HG02973 (cell line): ENCODE data around the gene AADACL4.
"Not testable (repeated sequence)": the region's sequence is repeated elsewhere in the genome, so short reads cannot be mapped to it uniquely, and the experiment has no call there.

ENCODE experiments used
- ATAC-seq: cut with Tn5 transposase; IDR thresholded peaks from one replicate; pipeline ENCODE4 v1.9.1; 2021; ENCODE audit warnings: moderate library complexity; ENCODE audit not compliant: unreplicated experiment

The AADACL4 gene

DNA sequence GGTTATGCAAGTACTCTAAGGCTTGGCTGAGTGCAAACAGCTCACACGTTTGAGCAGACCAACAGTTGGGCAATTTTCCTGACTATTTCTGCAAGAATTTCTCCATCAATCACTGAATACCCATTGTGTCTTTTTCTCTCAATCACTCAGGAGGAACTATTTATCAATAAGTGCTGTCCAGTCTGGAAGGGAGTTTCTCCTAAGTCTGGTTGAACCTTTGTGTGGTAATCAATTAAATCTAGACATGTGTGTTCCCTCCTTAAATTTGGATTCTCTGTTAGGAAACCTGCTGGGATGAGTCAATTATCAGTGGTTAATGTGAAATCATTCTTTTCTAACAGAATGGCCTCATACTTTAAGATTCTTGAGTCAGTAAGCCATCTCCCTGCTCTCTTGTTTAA is 65.2 kb downstream of the AADACL4 start:
- ATAC-seq, result no peak

DNA sequence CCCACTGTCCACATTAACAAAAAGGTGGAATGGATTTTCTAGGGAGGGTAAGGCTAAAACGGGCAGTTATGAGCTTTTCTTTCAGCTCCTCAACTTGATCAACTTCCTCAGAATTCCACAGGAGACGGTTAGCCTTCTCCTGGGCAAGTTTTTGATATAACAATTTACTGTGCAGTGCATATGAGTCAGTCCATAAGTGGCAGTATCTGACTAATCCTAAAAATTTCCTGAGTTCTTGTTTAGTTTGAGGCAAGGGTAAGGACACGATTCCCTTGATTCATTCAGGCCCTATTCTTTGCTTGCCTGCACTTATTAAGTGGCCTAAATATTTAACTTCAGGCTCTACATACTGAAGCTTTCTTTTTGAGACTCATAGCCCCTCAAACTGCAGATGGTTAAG is 65.8 kb downstream of the AADACL4 start:
- ATAC-seq, result no peak

DNA sequence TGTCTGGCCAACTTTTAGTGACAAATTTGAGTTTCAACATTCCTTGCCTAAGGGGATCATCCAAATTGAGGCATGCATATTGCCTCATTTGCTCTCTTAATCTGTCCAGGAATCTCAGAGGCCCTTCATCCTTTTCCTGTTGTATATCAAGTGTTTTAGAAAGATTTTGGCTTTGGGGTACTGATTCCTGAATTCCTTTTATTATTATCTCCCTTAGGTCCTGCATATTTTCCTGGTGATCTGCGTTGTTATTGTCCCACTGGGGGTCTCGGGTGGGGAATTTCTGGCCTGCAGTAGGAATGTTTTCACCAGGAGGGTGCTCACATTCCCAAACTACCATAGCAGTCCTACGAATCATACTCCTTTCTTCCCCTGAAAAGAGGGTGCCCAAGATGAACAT is 67.7 kb downstream of the AADACL4 start:
- no peak for ATAC-seq

DNA sequence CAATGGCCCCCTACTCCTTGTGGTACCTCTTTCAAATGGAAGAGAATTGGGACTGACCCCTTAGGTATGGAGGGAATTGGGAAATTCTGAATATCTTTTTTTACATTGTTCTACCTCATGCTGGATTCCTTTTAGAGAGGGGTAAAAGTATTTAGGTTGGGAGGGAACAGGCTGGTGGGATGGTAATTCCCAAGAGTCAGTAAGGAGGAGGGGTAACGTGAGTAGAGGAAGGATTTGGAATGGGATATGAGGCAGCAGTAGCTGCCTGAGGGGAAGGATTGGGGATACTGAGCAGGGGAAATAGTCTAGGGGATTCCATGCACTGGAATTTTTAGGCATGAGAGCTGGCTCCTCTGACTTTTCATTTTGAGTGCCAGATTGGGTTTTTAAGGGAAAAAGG is 68.2 kb downstream of the AADACL4 start:
- ATAC-seq, result no peak

DNA sequence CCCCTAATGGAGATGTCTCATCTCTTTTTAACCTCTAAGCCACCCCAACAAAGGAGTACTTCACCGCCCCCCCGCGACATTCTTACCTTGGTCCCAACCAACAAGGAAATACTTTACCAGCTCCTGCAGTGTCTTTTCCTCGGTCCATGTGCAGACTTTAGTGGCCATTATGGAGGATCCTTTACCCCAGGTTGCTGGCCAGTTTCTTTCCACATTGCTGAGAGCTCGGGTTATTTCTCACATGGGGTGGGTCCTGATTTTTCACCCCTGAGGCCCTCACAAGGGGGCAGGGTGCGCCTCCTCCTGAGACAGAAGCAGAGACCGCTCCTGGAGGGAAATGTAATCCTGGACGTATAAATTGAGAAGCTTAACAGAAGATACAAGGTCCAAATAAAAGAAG is 69.0 kb downstream of the AADACL4 start:
- no peak for ATAC-seq

GRCh38 chr1:12713651-12714050 is 69.8 kb downstream of the AADACL4 start:
- not testable (repeated sequence) for ATAC-seq

DNA sequence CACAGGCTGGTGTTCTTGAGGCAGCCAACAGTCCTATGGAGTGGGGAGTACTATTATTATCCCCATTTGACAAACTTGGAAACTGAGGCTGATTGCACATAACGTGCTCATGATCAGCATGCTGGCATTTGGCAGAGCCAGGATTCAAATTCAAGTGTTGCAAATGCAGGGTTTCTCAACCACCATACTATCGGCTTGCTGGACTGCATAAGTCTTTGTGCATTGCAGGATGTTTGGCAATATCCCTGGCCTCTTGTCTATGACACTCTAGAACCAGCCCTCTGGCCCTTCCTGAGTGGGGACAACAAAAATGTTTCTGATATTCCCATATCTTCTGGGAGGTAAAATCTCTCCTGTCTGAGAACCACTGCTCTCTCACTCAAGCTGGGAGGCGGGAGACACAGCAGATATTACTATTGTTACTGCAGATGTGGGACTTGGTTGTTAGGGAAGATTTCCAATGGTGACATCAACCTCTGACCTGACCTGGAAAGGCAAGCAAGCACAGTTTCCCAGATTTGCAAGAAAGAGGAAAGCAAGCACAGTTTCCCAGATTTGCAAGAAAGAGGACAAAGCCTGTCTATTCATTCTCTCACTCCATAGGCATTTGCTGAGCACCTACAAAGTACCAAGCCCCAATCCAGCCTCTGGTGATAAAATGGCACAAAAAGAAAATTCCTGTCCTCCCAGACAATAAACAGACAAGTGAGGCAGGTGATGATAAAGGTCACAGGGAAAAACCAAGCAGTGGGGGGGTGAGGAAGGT is 71.0 kb downstream of the AADACL4 start:
- ATAC-seq, result no peak

- ATAC-seq, result no peak
These were observed 72.1 kb downstream of the AADACL4 start, which contains the start of gene AADACL3 for GRCh38 chr1:12715896-12716437. AADACL3 (plus strand) TSS chr1:12716110; CDS start chr1:12716177, 67 bp downstream.
